ENCODE data around the gene EMX1.
A peak's percentile ranks its signal among the peaks of the same experiment; 100 is the strongest.
"Not testable (repeated sequence)": the region's sequence is repeated elsewhere in the genome, so short reads cannot be mapped to it uniquely, and the experiment has no call there.

The EMX1 gene

DNA sequence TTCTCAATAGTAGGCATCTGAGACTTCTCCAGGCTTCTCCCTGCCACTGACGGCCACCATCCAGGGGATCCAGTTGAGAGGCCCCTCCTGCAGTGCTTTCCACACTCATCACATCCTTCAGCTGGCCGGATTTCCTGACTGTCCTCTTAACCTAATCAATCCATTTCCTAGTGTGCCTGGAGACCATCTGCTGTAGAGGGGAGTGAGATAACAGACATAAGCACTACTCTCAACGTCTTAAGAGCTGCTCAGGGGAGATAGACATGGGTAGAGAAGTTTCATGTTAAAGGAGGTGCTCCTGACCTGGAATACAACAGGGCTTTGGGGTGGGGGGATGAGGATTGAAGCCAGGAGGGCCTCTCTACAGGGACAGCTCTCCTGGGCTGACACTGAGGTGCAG is 15.9 kb upstream of the EMX1 start:
- DNase-seq: no peak

DNA sequence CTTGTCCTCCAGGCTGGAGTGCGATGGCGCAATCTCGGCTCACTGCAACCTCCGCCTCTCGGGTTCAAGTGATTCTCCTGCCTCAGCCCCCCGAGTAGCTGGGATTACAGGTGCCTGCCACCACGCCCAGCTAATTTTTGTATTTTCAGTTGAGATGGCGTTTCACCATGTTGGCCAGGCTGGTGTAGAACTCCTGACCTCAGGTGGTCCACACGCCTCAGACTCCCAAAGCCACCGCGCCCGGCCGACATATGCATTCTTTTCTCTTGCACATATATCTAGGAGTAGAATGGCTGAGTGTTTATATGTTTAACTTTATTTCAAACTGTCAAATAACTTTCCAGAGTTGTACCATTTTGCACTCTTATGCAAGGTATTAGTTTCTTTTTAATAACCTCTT is 9.9 kb upstream of the EMX1 start:
- DNase-seq: not testable (repeated sequence)

DNA sequence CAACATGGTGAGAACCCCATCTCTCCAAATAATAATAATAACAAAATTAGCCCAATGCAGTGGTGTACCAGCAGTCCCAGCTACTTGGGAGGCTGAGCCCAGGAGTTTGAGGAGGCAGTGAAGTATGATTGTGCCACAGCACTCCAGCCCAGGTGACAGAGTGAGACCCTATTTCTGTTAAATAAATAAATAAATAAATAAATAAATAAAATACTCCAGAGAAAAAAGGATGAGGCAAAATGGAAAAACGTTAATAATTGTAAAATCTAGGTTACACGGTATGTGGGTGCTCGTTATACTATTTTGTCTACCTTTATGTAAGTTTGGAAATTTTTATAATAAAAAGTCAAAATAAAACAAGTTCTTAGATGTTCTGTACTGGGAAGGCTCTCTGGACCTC is 8.6 kb upstream of the EMX1 start:
- no peak for DNase-seq

DNA sequence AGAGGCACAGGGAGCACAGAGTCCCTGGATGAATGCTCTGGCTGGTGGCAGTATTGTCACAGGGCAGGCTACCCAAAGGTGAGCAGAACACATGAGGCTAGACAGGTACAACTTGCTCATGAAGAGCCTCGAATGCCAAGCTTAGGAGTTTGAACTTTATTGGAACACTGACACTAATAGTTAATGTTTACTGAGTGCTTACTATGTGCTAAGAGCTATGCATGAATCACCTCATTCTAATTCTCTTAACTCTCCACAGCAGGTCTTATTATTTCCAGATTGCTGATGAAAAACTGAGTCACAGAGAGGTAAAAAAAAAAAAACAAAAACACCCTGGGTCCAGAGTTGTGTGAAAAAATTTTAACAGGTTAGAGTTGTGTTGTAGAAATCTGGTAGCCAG is 6.1 kb upstream of the EMX1 start:
- DNase-seq: no peak

DNA sequence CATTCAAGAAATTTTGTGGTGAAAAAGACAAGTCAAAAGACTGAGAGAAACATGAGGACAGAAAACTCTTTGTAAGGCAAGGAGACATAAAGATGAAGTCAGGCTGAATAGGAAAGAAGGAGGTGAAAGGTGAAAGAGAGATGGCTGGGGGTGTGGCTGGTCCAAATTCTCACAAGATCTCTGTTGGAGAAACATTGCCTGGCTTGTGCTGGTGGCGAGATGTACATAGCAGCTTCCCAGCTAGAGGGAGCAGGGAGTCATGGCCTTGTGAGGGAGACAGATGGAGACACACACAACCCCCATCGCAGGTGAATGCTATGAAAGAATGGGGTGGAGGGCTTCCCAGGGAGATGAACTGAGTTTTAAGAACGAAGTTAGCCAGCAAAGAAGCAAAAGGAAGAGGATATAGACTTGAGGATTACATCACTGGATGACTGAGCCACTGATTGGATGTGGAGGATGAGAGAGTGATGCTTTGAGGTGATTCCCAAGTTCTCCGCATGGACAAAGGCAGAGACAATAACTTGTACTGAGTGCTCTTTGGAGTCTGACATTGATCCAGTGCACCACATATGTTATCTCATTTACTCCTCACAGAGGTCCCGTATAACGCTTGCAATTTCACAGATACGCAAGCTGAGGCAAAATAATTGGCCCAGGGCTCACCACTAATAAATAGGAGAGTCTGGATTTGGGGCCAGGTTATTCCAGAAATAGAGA is 3.7 kb upstream of the EMX1 start:
- DNase-seq: no peak

DNA sequence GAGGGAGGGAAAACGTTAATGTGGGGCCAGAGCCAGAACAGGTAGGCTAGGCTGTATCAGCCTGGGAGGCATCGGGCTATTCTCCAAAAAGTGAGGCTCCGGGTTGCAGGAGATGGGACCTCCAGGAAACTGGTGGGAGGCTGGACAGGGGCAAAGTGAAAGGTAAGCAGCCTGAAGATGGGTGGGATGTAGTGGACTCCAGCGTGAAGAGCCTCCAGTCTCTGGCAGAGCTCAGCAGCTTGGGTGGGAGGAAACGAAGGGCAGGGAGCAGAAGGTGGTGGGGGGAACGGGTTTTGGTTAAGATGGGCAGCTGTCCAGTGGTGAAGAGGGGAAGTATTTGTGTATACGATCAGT is 3.1 kb upstream of the EMX1 start:
- no peak for DNase-seq

DNA sequence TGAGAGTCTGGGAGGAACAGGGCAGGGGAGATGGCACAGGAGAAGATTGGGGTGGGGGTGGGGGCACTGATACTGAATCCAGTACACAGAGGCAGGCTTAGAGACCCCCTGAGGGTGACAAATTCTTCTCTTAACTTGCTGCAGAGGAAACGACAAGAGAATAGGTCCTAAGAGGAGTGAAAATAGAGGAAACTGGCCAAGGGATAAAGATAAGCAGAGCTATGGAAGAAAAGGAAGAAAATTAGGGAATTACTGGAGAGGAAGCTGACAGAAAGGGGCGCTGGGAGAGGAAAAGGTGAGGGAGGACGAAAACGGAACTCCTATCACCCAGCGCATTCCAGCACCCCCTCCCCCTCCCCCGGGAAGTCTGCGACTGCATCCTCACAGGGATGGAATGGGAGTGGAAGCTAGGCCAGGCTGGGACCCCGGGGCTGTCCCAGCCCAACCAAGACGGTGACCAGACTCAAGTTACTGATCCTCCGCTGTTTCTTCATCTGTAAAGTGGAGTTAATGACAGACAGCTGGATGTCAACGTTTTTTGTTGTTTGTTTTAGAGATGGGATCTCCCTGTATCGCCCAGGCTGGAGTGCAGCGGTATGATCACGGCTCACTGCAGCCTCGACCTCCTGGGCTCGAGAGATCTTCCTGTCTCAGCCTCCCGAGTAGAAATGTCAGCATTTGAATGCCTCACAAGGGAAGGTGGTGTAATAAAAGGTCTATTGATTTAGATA is 2.6 kb upstream of the EMX1 start:
- no peak for DNase-seq

DNA sequence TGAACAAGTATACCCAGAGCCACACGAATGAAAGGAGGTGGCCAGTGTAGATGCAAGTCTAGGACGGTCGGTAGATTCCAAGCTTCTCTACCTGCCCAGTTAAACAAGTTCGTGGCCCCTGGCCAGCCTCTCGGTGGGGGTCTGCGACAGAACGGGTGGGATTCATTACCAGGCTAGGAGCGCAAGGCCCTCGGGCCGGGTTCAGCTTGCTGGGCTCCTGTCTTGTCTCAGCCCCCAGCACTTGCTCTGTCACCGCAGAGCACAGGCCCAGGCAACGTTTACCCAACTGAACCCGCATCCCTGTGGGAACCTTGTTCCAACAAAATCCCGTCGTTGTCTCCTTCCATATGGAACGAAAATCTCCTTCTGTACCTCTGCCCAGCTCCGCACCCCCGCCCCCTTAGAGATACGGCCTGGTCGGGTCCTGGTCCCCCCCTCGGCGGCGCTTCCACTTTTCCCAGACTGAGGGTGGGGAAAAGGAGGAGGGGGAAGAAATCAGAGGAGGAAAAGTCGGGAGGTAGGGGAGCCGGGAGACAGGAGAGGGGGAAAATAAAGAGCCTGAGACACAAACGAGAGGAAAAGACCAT is 1.9 kb upstream of the EMX1 start:
- no peak for DNase-seq

DNA sequence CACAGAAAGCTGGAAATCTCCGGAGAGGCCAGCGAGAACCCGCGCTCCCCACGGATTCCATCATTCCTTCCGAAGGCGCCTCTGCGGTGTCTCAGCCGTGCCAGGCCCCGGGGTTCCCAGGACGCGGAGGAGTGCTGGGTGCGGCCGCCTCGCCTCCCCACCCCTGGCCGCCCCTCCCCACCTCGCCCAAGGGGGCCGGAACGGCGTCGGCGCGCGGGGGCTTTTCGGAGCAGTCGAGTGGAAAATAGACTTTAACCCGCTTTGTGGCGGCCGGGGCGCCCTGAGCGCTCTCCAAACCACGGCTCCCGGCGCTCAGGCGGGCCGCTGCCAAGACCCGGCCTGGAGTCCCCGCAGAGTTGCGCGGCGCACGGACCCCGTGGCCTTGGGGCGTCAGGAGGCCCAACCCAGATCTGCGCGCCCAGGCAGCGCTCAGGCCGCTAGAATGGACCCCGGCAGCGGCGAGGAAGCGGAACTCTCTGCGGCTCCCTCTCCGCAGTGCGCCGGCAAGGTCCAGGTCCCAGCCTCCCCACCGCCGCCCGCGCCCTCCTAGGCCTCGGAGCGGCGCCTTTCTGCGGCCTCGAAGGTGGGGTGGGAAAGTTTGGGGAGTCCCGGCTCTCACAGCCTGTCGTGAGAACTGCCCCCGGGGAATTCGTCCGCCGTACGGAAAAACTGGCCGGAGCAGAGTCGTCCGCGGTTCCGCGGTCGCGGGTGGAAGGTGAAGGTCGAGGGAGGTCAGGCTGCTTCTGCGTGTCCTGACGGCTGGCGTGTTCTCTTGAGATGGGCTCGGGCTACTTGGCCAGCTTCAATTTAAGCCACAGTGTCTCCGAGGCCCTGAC is 1.2 kb upstream of the EMX1 start:
- DNase-seq: peak; percentile 38

DNA sequence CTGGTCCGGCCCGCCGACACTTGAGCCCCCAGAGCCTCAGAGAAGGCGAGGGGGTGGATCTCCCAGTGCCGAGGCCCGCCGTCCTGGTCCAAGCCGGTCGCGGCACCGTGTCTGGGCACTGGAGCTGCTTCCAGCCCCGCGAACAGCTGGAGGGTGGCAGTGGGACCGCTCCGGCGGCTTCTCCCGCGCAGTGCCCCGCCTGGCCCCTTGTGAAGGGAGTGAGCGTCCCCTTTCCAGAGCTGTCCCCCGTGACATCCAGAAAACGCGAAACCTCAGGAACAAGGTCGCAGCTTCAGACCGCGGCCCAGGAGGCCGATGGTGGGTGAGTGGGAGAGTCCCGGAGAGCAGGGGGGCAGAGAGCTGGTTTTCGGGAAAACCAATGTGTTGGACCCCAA is 579 bp upstream of the EMX1 start:
- DNase-seq: no peak

DNA sequence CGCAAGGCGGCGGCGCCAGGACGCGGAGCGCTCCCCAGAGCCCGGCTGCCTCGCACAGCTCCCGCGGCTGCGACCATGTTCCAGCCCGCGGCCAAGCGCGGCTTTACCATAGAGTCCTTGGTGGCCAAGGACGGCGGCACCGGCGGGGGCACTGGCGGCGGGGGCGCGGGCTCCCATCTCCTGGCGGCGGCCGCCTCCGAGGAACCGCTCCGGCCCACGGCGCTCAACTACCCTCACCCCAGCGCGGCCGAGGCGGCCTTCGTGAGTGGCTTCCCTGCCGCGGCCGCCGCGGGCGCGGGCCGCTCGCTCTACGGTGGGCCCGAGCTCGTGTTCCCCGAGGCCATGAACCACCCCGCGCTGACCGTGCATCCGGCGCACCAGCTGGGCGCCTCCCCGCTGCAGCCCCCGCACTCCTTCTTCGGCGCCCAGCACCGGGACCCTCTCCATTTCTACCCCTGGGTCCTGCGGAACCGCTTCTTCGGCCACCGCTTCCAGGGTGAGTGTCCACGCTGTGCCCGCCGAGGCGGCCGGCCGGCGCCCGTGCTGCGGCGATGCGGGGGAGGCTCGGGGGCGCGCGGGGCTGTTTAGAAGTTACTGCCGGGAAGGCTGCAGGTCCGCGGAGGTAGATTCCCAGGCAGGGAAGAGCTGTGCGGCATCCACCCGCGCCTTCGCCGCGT is 696 bp downstream of the EMX1 start:
- no peak for DNase-seq

DNA sequence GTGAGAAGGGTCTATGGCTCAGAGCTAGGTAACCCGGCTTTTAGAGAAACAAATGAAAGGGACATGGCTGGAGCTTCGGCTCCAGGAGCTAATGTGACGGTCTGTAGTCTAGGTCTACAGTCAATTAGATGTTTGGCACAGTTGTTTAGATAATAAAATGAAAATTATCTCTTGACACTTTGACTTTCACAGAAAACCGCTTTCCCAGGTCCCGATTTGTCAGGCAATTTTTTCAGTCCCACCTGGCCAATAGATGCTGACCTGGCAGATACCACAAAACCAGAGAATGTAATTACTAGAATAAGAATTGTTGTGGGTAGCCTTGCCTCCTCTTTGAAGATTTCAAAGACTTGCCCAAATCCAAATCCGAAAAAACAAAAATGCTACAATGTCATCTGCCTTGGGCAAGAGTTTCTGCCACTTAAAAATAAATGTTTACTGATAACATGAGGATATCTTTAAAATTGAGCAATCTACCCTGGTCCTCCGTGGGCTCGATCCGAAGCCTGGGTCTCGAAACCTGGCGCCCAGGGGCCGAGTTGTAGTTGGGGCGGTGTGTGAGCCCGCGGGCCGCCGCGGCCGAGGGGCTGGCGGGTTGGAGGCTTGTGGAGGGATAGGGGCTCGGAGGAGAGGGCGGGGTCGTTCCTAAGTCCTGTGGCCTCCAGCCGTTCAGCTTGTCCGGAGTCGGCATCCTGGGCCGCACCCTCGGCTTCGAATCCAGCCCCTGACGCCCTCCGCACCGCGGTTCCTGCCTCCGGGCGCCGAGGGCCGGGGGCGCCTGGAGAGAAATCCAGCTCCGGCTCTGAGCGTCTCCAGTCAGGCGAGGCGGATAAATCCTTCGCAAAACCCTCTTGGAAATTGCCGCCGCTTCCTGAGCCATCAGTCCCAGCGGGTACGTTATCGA is 2.3 kb downstream of the EMX1 start:
- no peak for DNase-seq

DNA sequence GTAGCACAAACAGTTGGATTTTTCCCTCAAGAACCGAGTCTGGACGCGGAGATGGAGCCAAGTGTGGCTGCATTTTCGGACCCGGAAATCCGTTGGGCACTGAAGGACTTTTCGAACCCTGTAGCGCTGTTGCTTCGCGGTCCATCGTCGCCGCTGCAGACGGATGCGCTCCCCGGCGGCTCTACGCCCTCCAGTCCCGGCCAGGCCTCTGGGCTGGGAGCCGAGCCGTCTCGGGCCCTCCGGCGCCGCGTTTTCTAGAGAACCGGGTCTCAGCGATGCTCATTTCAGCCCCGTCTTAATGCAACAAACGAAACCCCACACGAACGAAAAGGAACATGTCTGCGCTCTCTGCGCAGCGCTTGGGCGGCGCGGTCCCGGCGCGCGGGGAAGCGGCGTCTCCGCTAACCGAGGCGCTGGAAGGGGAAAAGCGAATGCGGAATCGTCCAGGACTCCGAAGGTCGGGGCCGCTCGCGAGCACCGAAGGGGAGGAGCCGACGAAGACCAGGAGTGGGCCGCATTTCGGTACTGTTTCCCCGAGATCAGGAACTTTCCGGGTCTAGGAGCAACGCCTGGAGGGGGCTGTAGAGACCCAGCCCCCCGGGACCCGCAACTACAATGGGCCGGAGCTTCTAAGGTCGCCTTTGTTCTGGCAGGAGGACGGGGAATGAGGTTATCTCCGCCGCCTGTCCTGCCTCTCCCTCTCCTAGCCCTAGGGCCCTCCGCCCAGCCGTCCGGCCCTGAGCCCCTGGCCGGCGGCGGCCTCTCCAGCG is 3.2 kb downstream of the EMX1 start:
- DNase-seq: peak; percentile 42

DNA sequence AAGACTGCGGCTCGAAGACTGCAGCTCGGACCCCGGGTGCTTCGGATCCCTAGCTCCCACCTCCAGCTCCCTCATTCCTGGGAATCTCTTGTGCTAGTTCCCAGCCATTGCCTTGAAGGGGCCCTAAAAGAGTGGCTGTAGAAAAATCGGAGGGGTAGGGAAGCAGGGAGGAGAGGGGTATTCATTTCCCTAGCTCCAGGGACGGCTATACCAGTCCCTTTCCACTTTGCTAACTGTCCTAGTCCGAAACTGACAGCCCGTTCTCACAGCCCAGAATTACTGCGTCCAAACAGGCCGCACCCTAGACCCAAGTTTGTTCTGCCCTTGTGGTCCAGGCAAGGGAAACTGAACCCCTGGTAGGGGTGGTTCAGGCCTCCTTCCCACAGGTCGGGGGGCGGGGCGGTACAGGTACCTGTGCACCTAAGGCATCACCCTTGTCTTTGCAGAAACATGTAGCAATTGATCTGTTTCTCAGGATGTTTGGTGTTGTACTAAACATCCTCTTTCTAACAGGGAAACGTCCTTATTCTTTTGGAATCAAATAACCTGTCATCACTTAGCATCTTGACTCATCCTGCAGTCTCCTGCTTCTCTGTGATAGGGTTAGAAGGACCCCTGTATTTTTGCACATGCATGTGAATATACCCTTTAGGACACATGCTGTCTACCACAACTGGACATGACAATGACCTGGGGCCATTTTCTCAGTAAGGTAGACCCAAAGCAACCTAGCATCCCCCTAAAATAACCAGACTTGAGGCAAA is 4.0 kb downstream of the EMX1 start:
- no peak for DNase-seq

DNA sequence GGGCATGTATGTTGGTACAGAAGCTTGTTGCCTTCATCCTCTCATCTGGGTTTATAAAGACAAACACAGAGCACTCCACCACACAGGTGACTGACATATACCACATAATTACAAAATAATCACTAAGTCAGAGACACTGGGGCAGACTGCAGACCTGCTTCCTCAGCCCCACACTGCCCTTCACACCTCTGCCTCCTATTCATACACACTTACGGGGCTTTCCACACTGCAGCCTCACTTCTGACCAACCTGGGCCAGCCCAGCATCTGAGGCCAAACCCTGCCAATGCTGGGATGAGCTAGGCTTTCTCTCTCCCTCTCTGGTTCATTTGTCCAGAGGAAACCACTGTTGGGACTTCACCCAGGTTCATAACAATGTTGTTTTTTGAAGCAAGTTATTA is 4.5 kb downstream of the EMX1 start:
- no peak for DNase-seq

DNA sequence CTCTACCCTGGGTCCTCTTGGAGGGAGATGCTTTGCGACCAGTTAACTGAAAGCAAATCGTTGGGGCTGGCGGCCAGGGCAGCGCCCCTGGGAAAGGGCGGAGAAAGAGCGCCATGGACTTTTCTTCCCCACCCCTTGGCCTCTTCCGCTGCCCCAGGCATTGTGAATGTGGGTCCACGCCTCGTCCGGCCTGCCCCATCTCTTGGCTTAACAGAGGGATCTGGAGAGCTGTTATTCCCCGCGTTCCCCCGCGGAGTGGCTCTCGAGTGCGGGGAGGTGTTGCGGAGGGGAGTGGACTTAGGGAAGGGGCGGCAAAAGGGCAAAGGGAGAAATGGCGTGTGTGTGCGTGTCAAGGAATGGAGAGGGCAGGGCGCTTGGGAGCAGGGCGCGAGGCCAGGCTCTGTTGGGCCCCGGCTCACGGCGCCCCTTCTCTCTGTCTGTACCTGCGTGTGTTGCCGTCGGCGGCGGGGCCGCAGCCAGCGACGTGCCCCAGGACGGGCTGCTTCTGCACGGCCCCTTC is 6.6 kb downstream of the EMX1 start:
- no peak for DNase-seq

DNA sequence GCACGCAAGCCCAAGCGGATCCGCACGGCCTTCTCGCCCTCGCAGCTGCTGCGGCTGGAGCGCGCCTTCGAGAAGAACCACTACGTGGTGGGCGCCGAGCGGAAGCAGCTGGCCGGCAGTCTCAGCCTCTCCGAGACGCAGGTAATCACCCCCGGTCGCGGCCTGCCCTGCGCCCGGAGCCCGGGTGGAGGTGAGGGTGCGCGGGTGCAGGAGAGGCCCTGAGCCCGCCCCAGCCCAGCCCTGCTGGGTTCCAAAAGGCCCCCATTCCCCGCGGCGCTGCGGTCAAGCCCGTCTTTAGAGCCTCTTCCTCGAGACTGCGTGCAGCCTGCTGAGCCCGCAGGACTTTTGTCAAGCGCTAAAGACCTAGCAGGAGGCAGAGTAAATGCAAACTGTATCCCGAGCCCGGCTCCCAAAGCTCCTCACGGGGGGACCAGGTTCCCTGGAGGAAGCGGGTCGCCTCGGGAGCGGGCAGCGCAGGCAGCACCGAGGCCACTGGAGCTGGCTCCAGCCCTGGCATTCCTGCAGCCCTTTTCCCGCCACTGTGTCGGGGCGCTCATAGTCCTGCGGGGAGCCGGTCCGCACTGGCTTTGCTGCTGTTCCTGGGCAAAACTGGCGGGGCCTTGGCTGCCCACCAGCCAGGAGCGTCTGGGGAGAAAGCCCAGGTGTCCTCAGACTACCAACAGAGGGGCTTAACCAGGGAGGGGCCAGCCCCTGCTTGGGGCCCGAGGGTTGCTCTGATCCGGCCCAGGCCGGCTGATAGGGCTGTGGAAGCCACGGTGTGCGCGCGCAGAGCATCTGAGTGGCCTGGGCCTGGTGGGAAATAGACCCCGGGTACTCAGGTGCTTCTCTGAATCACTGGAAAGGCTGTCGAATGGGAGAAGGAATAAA is 7.3 kb downstream of the EMX1 start:
- no peak for DNase-seq

DNA sequence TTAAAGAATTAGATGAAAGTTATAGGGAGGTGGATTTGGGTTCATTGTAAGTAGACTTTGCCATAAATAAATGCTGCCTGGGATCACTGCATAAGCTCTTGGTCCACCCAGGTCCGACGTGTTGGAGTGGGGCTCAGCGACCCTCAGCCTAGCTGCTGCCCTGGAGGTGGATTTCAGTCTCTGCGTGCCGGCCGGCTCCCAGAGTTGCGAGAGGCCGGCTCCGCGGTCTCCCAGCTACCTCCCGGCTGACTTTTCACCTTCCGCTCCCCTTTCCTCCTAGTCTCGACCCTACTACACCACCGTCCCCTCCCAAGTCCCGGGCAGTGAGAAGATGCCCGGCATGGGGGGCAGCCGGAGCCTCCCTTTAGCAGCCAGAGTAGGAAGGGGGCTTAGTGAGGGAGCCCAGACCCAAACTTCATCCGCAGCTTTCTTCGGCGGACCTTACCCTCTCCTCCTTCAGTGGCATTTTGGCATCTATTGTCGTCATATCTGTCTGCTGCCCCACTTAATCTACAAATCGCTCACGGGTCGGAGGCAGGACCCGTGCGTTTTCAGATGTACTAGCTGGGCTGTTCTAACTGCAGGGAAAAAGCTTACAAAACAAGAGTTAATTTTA is 8.1 kb downstream of the EMX1 start:
- DNase-seq: no peak

DNA sequence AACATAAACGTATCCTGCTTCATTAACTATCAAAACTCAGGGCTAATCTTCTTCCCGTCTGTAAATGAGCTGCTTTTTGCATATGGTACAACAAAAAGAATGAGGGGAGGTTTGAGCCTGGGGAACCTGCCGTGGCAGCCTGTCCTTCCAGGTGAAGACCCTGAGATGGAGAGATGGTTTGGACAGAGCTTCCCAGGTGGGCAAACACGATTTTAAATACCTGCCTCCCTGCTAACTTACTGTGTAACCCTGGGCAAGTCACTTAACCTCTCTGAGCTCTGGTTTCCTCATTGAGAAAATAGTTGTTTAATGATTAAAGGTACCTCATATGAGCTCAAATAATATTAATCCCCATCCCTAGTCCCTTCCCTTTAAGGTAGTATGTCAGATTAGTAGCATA is 9.0 kb downstream of the EMX1 start:
- DNase-seq: no peak
